ENCODE measurements around the gene MMAB.

The MMAB gene

GRCh38 chr12:109580272-109580671, 7.0 kb upstream of the MMAB start:
- Histone ChIP-seq H3K27me3 (no peaks in the 10 kb centered on the region), H3K4me3 (ENCODE audit: low read depth, low read length) (no peak overlapping the region), H3K9me3 (no peaks in the 10 kb centered on the region), H3K4me1 (no peaks in the 10 kb centered on the region), H3K36me3 (peaks cover 56% of the 10 kb centered on the region)
- peak; percentile 35 for TF ChIP-seq CTCF (IDR thresholded peaks at IDR 0.05; ENCODE audit: low read depth, low read length)
- DNase-seq = no peak

- no peaks in the 10 kb centered on the region for H3K9me3 ChIP-seq
- H3K4me3 ChIP-seq (ENCODE audit: low read depth, low read length) = no peak overlapping the region
- no peak for DNase-seq
- no peak for TF ChIP-seq CTCF (IDR thresholded peaks at IDR 0.05; ENCODE audit: low read depth, low read length)
- no peaks in the 10 kb centered on the region for H3K4me1 ChIP-seq
- peaks cover 56% of the 10 kb centered on the region for H3K36me3 ChIP-seq
- H3K27me3 ChIP-seq = no peaks in the 10 kb centered on the region
These were observed 6.3 kb upstream of the MMAB start for GRCh38 chr12:109579639-109580038.

DNA sequence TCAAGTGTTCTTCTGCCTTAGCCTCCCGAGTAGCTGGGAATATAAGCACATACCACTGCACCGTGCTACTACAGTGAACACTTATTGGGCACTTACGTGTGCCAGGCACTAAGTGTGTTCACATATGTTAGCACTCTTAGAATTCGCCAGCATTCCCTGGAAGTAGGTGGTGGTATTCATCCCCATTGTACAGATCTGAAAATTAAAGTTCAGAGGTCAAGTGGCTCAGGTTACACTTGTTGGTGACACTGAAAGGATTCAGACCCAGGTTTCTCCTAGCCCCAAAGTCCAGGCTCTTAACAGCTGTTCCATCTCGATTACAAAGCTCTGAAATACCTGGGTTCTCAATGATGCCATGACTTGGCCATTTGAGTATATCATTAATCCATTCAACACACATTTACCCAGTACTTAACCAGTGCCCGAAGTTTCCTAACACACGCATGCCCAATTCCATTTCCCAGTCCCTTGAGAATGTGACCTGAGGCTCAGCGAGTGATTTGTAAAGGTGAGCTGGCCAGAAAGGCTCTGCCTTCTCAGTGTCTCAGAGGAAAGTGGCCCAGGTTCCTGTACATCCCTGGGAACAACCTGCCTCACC, 5.1 kb upstream of the MMAB start:
- no peaks in the 10 kb centered on the region for H3K4me1 ChIP-seq
- no peaks in the 10 kb centered on the region for H3K27me3 ChIP-seq
- H3K4me3 ChIP-seq (ENCODE audit: low read depth, low read length) = no peak overlapping the region
- H3K9me3 ChIP-seq = no peaks in the 10 kb centered on the region
- H3K36me3 ChIP-seq = peaks cover 50% of the 10 kb centered on the region
- DNase-seq = no peak
- no peak for TF ChIP-seq CTCF (IDR thresholded peaks at IDR 0.05; ENCODE audit: low read depth, low read length)

DNA sequence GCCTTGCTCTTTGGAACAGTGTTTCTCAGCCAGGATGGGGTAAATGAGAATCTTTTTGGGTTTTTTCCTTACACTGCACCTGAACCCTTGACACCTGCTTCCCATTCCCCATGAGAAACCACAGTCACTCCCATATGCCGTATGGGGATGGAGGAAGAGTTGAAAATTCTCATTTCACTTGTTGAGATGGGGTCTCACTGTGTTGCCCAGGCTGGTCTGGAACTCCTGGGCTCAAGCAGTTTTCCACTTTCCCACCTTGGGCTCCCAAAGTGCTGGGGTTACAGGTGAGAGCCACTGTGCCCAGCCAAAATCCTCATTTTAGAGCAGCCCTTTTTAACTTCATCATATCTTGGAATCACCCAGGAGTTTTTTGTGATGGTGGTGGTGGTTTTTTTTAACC, 4.0 kb upstream of the MMAB start:
- no peaks in the 10 kb centered on the region for H3K9me3 ChIP-seq

DNA sequence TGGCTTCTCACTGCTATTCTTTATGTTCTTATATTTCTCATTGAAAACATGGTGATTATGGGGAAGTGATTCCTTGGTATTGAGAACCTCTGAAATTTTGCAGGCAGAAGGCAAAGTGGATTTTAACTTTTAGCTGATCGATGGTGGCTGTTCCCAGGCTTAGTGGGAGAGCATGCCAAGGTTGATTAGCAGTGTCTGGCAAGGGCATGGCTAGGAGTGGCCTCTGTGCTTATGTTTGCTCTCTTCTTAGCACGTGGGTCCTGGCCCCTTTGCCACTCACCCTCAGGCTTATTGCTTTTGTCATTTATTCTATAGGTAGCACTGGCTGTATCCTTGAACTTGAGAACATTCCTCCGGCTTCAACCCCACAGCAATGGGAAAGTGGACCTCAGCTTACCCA, 2.4 kb upstream of the MMAB start:
- H3K36me3 ChIP-seq = peaks cover 40% of the 10 kb centered on the region
- H3K4me1 ChIP-seq = no peaks in the 10 kb centered on the region
- no peak overlapping the region for H3K4me3 ChIP-seq (ENCODE audit: low read depth, low read length)
- no peaks in the 10 kb centered on the region for H3K9me3 ChIP-seq
- no peaks in the 10 kb centered on the region for H3K27me3 ChIP-seq
- no peak for TF ChIP-seq CTCF (IDR thresholded peaks at IDR 0.05; ENCODE audit: low read depth, low read length)
- no peak for DNase-seq

More for the DNA sequence above, 4.0 kb upstream of the MMAB start:
- Histone ChIP-seq H3K27me3 (no peaks in the 10 kb centered on the region), H3K4me3 (ENCODE audit: low read depth, low read length) (no peak overlapping the region), H3K4me1 (no peaks in the 10 kb centered on the region), H3K36me3 (peaks cover 50% of the 10 kb centered on the region)
- TF ChIP-seq CTCF (IDR thresholded peaks at IDR 0.05; ENCODE audit: low read depth, low read length) = no peak
- no peak for DNase-seq

GRCh38 chr12:109573914-109574244, 575 bp upstream of the MMAB start:
- DNase-seq = no peak
- H3K36me3 ChIP-seq = peaks cover 23% of the 10 kb centered on the region
- no peaks in the 10 kb centered on the region for H3K27me3 ChIP-seq
- no peaks in the 10 kb centered on the region for H3K4me1 ChIP-seq
- no peaks in the 10 kb centered on the region for H3K9me3 ChIP-seq
- TF ChIP-seq CTCF (IDR thresholded peaks at IDR 0.05; ENCODE audit: low read depth, low read length) = no peak
- H3K4me3 ChIP-seq (ENCODE audit: low read depth, low read length) = peak overlapping the region; percentile 78

Measured in BE2C (cell line).